ENCODE measurements around the gene GPR18.

GPR18 gene

GRCh38 chr13:99205621-99206220 lies 52.5 kb downstream of the GPR18 start:
- Histone ChIP-seq H3K9me3 (ENCODE audit: insufficient read depth, low read length) (no peaks in the 10 kb centered on the region), H3K36me3 (ENCODE audit: low read length) (peaks cover 4% of the 10 kb centered on the region; the same call in 1 of the 2 replicates), H4K20me1 (ENCODE audit: low read depth, low read length) (peaks cover 31% of the 10 kb centered on the region), H3K27me3 (ENCODE audit: low read length) (no peaks in the 10 kb centered on the region), H3K4me3 (ENCODE audit: insufficient read depth, low read length, poor library complexity, severe bottlenecking) (no peak overlapping the region), H3K79me2 (ENCODE audit: insufficient read depth, low read length) (peaks cover 78% of the 10 kb centered on the region), H3K9me2 (replicated peaks; ENCODE audit: insufficient read depth, low read length) (no peaks in the 10 kb centered on the region), H3K27ac (ENCODE audit: low read depth, low read length) (no peak overlapping the region), H2AFZ (ENCODE audit: low read depth, low read length, severe bottlenecking) (no peak overlapping the region), H3F3A (ENCODE audit: insufficient read depth) (peaks cover 8% of the 10 kb centered on the region), H3K4me2 (ENCODE audit: low read depth, low read length, poor library complexity, severe bottlenecking) (peak overlapping the region; percentile 48), H3K9ac (ENCODE audit: low read length) (no peak overlapping the region)
- TF ChIP-seq, protein P1, sequence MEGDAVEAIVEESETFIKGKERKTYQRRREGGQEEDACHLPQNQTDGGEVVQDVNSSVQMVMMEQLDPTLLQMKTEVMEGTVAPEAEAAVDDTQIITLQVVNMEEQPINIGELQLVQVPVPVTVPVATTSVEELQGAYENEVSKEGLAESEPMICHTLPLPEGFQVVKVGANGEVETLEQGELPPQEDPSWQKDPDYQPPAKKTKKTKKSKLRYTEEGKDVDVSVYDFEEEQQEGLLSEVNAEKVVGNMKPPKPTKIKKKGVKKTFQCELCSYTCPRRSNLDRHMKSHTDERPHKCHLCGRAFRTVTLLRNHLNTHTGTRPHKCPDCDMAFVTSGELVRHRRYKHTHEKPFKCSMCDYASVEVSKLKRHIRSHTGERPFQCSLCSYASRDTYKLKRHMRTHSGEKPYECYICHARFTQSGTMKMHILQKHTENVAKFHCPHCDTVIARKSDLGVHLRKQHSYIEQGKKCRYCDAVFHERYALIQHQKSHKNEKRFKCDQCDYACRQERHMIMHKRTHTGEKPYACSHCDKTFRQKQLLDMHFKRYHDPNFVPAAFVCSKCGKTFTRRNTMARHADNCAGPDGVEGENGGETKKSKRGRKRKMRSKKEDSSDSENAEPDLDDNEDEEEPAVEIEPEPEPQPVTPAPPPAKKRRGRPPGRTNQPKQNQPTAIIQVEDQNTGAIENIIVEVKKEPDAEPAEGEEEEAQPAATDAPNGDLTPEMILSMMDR (IDR thresholded peaks at IDR 0.05; ENCODE audit: insufficient read depth, low read length, poor library complexity, severe bottlenecking): no peak
- no peak for TF ChIP-seq EZH2phosphoT487 (conservative IDR thresholded peaks at IDR 0.05; ENCODE audit: low read length)
